ENCODE data around the gene RFX2.
A peak's percentile ranks its signal among the peaks of the same experiment; 100 is the strongest.
"Not testable (repeated sequence)": the region's sequence is repeated elsewhere in the genome, so short reads cannot be mapped to it uniquely, and the experiment has no call there.

Gene RFX2

GRCh38 chr19:5987077-5987818, 123.1 kb downstream of the RFX2 start:
- DNase-seq = peak; percentile 74

GRCh38 chr19:5985837-5986236, 124.5 kb downstream of the RFX2 start:
- not testable (repeated sequence) for DNase-seq

- DNase-seq = no peak
These were observed 125.1 kb downstream of the RFX2 start for GRCh38 chr19:5985098-5985783.

- no peak for DNase-seq
These were observed 125.7 kb downstream of the RFX2 start for GRCh38 chr19:5984600-5984999.

- no peak for DNase-seq
These were observed 126.8 kb downstream of the RFX2 start for GRCh38 chr19:5983367-5983955.

- DNase-seq = no peak
These were observed 131.4 kb downstream of the RFX2 start for GRCh38 chr19:5978606-5979552.

GRCh38 chr19:5977785-5978605, 132.3 kb downstream of the RFX2 start, which contains the start of gene RANBP3:
TSS of gene RANBP3 (minus strand) at chr19:5978140. CDS start at chr19:5978082, 58 bp downstream.
- DNase-seq = peak; percentile 99

GRCh38 chr19:5977222-5977784, 133.0 kb downstream of the RFX2 start:
- no peak for DNase-seq

- no peak for DNase-seq
These were observed 133.5 kb downstream of the RFX2 start for GRCh38 chr19:5976768-5977167.

- no peak for DNase-seq
These were observed 134.9 kb downstream of the RFX2 start for GRCh38 chr19:5975388-5975728.

- peak; percentile 51 for DNase-seq
These were observed 135.4 kb downstream of the RFX2 start for GRCh38 chr19:5974721-5975387.

GRCh38 chr19:5973867-5974635, 136.2 kb downstream of the RFX2 start:
- DNase-seq = no peak

GRCh38 chr19:5973376-5973775, 136.9 kb downstream of the RFX2 start:
- no peak for DNase-seq

- DNase-seq = no peak
These were observed 138.0 kb downstream of the RFX2 start for GRCh38 chr19:5972355-5972731.

GRCh38 chr19:5971714-5972354, 138.5 kb downstream of the RFX2 start:
- DNase-seq = no peak

- no peak for DNase-seq
These were observed 140.8 kb downstream of the RFX2 start for GRCh38 chr19:5969476-5969875.

- DNase-seq = no peak
These were observed 141.6 kb downstream of the RFX2 start for GRCh38 chr19:5968431-5969373.

- DNase-seq = peak; percentile 70
These were observed 142.3 kb downstream of the RFX2 start for GRCh38 chr19:5967994-5968430.

GRCh38 chr19:5967571-5967970, 142.7 kb downstream of the RFX2 start:
- no peak for DNase-seq

All from CD4-positive, alpha-beta T cell treated with Interleukin-21 for 1 hour (primary cell).